BJ (cell line): ENCODE measurements around the gene PTPN5. TPM values are rescaled to one million over a fixed set of nuclear protein-coding genes. Genes with fewer than 3 reads are reported as not detected.

Experiments
- CTCF ChIA-PET: fragments of 350-600 bp; formaldehyde crosslinking; extraction: SDS; loops from one replicate; lab custom pipeline; 2021; ENCODE audit warnings: antibody characterized with exemption, inconsistent platforms; lab: Yijun Ruan, JAX
- POLR2A ChIA-PET: fragments of 300-600 bp; sonication (Branson Sonifier 250); formaldehyde crosslinking; extraction: SDS; loops from one replicate; lab custom pipeline; 2021; ENCODE audit warnings: antibody characterized with exemption; lab: Charles Lee
- DNase-seq: peaks from one replicate; pipeline ENCODE4 v3.0.0-alpha.2; 2011; ENCODE audit warnings: low read depth
- H3K27me3 ChIP-seq: 2 replicates; pipeline ENCODE4 v1.6.0; 2011; ENCODE audit warnings: low read length; ENCODE audit not compliant: control insufficient read depth, insufficient read depth
- H3K36me3 ChIP-seq: 2 replicates; pipeline ENCODE4 v1.5.1; 2011; ENCODE audit warnings: low read length; ENCODE audit not compliant: control insufficient read depth, insufficient read depth
- H3K4me3 ChIP-seq: 2 replicates; pipeline ENCODE4 v1.5.1; 2011; ENCODE audit warnings: low read depth, mild to moderate bottlenecking, control low read depth, low read length
- CTCF ChIP-seq: IDR thresholded peaks from 2 replicates; pipeline ENCODE4 v1.5.1; 2011; ENCODE audit warnings: low read depth, mild to moderate bottlenecking, control low read depth, inconsistent platforms, low read length, moderate library complexity; ENCODE audit not compliant: insufficient read depth
- polyA plus RNA-seq: library from polyadenylated mRNA; depleted of rRNA; stranded (reverse); fragments of >200 nt; gene quantifications from 2 replicates; pipeline ENCODE4 v1.2.3, GENCODE V29; 2011

The PTPN5 gene
- polyA plus RNA-seq, 1 experiment = not detected

- Histone ChIP-seq H3K27me3 (peaks cover 16% of the 10 kb centered on the region), H3K4me3 (no peak overlapping the region), H3K36me3 (no peaks in the 10 kb centered on the region)
- TF ChIP-seq CTCF = no peak
- no peak for DNase-seq
- POLR2A ChIA-PET = no interaction called here
- CTCF ChIA-PET = interaction anchor here (1.1 to 1.8 kb wide), 3 partner anchors 14 to 20 kb away, joined by 3 to 6 read pairs (median 4); no protein-coding TSS in a partner anchor
Measured at GRCh38 chr11:18707811-18708340, 83.7 kb downstream of the PTPN5 start.

GRCh38 chr11:18706330-18707243 is 85.0 kb downstream of the PTPN5 start:
- CTCF ChIA-PET = interaction anchor here (1.0 to 1.8 kb wide), 5 partner anchors 10 to 21 kb away, joined by 3 to 6 read pairs (median 4); no protein-coding TSS in a partner anchor
- POLR2A ChIA-PET = no interaction called here
- no peak for DNase-seq
- no peak for TF ChIP-seq CTCF
- no peaks in the 10 kb centered on the region for H3K36me3 ChIP-seq
- peaks cover 16% of the 10 kb centered on the region for H3K27me3 ChIP-seq
- peak overlapping the region; percentile 40 for H3K4me3 ChIP-seq

GRCh38 chr11:18705651-18706281 is 85.8 kb downstream of the PTPN5 start:
- Histone ChIP-seq H3K4me3 (peak overlapping the region; percentile 40), H3K27me3 (peaks cover 16% of the 10 kb centered on the region)
- CTCF ChIA-PET = interaction anchor here (1.0 kb wide), 2 partner anchors 9 to 17 kb away, joined by 4 to 5 read pairs; no protein-coding TSS in a partner anchor

GRCh38 chr11:18704698-18705097 is 86.9 kb downstream of the PTPN5 start:
- Histone ChIP-seq H3K27me3 (peaks cover 18% of the 10 kb centered on the region), H3K4me3 (no peak overlapping the region), H3K36me3 (no peaks in the 10 kb centered on the region)
- ChIA-PET POLR2A (no interaction called here), CTCF (interaction anchor here (1.5 to 1.7 kb wide), 2 partner anchors 19 to 27 kb away, joined by 4 to 5 read pairs; no protein-coding TSS in a partner anchor)
- TF ChIP-seq CTCF = no peak
- DNase-seq = no peak

More at GRCh38 chr11:18705651-18706281, 85.8 kb downstream of the PTPN5 start:
- DNase-seq = no peak
- no peak for TF ChIP-seq CTCF
- POLR2A ChIA-PET = no interaction called here
- no peaks in the 10 kb centered on the region for H3K36me3 ChIP-seq
